Karpas-422 (cell line): ENCODE measurements around the gene HOMER2. TPM values are rescaled to one million over a fixed set of nuclear protein-coding genes. Genes with fewer than 3 reads are reported as not detected.

Source experiments
- DNase-seq: peaks from one replicate; pipeline ENCODE4 v3.0.0-alpha.2; 2015
- H2AFZ ChIP-seq: fragments of 200-600 bp; sonication (generic); 2 replicates; pipeline ENCODE4 v1.6.1; 2014; ENCODE audit warnings: antibody characterized with exemption, low read length, mixed read lengths
- H3K27ac ChIP-seq: fragments of 200-600 bp; sonication (generic); 2 replicates; pipeline ENCODE4 v1.5.1; 2014; ENCODE audit warnings: mild to moderate bottlenecking, low read length, moderate library complexity
- H3K27me3 ChIP-seq: fragments of 200-600 bp; sonication (generic); 2 replicates; pipeline ENCODE4 v1.6.1; 2014; ENCODE audit warnings: low read length, mixed read lengths
- H3K36me3 ChIP-seq: fragments of 200-600 bp; sonication (generic); 2 replicates; pipeline ENCODE4 v1.6.1; 2014; ENCODE audit warnings: low read length, mixed read lengths; ENCODE audit not compliant: insufficient read depth
- H3K4me1 ChIP-seq: fragments of 200-600 bp; sonication (generic); 2 replicates; pipeline ENCODE4 v1.6.1; 2014; ENCODE audit warnings: mild to moderate bottlenecking, low read length, mixed read lengths
- H3K4me2 ChIP-seq: fragments of 200-600 bp; sonication (generic); 2 replicates; pipeline ENCODE4 v1.6.1; 2014; ENCODE audit warnings: low read length, low read depth, mild to moderate bottlenecking; ENCODE audit not compliant: poor library complexity, severe bottlenecking
- H3K4me3 ChIP-seq: fragments of 200-600 bp; sonication (generic); 2 replicates; pipeline ENCODE4 v1.5.1; 2014; ENCODE audit warnings: mild to moderate bottlenecking, antibody characterized with exemption, low read length, mixed read lengths
- H3K79me2 ChIP-seq: fragments of 200-600 bp; sonication (generic); 2 replicates; pipeline ENCODE4 v1.6.1; 2014; ENCODE audit warnings: mild to moderate bottlenecking, low read length, mixed read lengths
- H3K9ac ChIP-seq: fragments of 200-600 bp; sonication (generic); 2 replicates; pipeline ENCODE4 v1.6.0; 2014; ENCODE audit warnings: low read length
- H3K9me2 ChIP-seq: fragments of 200-600 bp; sonication (generic), shearing (Covaris generic); replicated peaks from 2 replicates; pipeline ENCODE4 v1.6.0; 2014; ENCODE audit warnings: mild to moderate bottlenecking, low read length, moderate library complexity; ENCODE audit not compliant: insufficient read depth
- H3K9me3 ChIP-seq: fragments of 300-700, 200-600 bp; sonication (generic); 2 replicates; pipeline ENCODE4 v1.6.1; 2014; ENCODE audit warnings: low read length, mixed read lengths
- H4K20me1 ChIP-seq: fragments of 200-600 bp; sonication (generic); 2 replicates; pipeline ENCODE4 v1.6.1; 2014; ENCODE audit warnings: mild to moderate bottlenecking, antibody characterized with exemption, low read length, low read depth; ENCODE audit not compliant: insufficient read depth
- total RNA-seq: library from RNA; depleted of rRNA; stranded (reverse); fragments of >200 nt; shearing (Covaris generic); gene quantifications from 2 replicates; pipeline ENCODE4 v1.2.3, GENCODE V29; 2014; ENCODE audit warnings: low replicate concordance

The HOMER2 gene
- total RNA-seq, 1 experiment from 2014 or later: 30.4 TPM

- H4K20me1 ChIP-seq: no peaks in the 10 kb centered on the region
- H3K4me2 ChIP-seq: no peak overlapping the region
- H3K9me2 ChIP-seq: no peaks in the 10 kb centered on the region
- H3K4me1 ChIP-seq: no peaks in the 10 kb centered on the region
- H3K27me3 ChIP-seq: no peaks in the 10 kb centered on the region
- H3K9ac ChIP-seq: no peak overlapping the region
- H3K79me2 ChIP-seq: no peaks in the 10 kb centered on the region
- no peak for DNase-seq
- no peaks in the 10 kb centered on the region for H3K9me3 ChIP-seq
- H3K36me3 ChIP-seq: no peaks in the 10 kb centered on the region
- H3K27ac ChIP-seq: no peak overlapping the region
- no peak overlapping the region for H3K4me3 ChIP-seq
- no peak overlapping the region for H2AFZ ChIP-seq
Observed at GRCh38 chr15:82921242-82921641, 31.3 kb downstream of the HOMER2 start.

DNA sequence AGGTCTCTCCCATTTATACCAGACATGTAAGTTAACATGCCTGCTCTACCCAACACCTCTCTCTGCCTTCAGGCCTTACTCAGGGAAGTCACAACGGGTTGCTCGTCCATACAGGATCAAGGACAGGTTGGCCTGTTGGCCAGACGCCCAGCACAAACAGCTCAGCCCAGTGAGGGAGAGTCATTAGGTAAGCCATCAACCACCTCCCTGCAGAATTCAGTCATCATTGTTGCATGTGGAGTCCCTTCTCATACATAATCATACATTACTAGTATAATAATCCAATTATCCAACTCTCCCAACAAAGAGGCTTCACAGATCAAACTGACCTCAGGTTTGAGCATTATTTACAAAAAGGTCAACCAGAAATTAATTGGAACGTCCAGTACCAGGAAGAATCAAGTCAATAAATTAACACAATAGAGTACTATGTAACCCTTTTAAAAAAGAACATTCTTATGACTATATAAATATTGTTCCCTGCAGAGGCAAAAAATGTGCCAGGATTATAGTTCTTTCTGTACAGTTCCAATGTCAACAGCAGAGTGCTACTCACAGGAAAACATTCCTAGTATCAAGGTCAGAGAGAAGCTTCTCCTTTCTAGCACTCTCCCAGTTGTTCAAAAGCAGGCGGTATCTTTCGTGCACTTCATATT lies 33.2 kb downstream of the HOMER2 start:
- H4K20me1 ChIP-seq: no peaks in the 10 kb centered on the region
- H3K79me2 ChIP-seq: no peaks in the 10 kb centered on the region
- H3K27ac ChIP-seq: no peak overlapping the region
- no peaks in the 10 kb centered on the region for H3K4me1 ChIP-seq
- no peaks in the 10 kb centered on the region for H3K9me3 ChIP-seq
- no peaks in the 10 kb centered on the region for H3K36me3 ChIP-seq
- no peak overlapping the region for H3K4me3 ChIP-seq
- no peak overlapping the region for H3K9ac ChIP-seq
- DNase-seq: no peak
- no peaks in the 10 kb centered on the region for H3K27me3 ChIP-seq
- no peak overlapping the region for H2AFZ ChIP-seq
- no peak overlapping the region for H3K4me2 ChIP-seq
- no peaks in the 10 kb centered on the region for H3K9me2 ChIP-seq

DNA sequence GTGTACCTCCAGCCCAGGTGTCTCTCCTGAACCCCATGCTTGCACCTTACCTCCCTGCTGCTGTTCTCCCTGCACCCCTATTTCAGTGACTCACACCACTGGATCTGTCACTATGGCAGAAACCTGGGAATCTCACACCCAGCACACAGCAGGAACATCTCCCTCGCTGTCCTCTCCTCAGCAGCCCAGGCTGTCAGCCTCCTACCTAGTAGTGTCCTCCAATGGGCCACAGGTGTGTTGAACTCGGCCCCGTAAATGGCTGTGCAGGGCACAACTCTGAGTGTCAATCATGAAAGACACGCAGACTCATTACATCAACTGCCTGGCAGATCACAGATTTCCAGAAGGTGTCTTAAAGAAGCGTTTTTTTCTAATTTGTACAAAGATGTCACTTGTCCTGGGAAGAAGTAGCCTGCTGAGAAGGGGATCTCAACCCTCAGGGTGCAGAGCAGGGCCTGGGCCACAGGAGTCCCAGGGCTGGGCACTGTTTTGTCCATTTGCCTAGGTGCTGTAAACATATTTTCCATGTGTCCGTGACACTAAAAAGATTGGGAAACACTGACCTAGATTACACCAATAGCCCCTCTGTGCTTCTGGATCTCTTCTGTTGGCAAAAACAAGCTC lies 33.8 kb downstream of the HOMER2 start:
- no peaks in the 10 kb centered on the region for H3K4me1 ChIP-seq
- H3K9me3 ChIP-seq: no peaks in the 10 kb centered on the region
- no peak overlapping the region for H3K9ac ChIP-seq
- no peak overlapping the region for H3K27ac ChIP-seq
- H3K27me3 ChIP-seq: no peaks in the 10 kb centered on the region
- H3K79me2 ChIP-seq: no peaks in the 10 kb centered on the region
- H3K9me2 ChIP-seq: no peaks in the 10 kb centered on the region
- H4K20me1 ChIP-seq: no peaks in the 10 kb centered on the region
- H3K4me2 ChIP-seq: no peak overlapping the region
- DNase-seq: no peak
- no peaks in the 10 kb centered on the region for H3K36me3 ChIP-seq
- no peak overlapping the region for H2AFZ ChIP-seq
- H3K4me3 ChIP-seq: no peak overlapping the region

GRCh38 chr15:82918162-82918561 lies 34.4 kb downstream of the HOMER2 start:
- H3K27ac ChIP-seq: no peak overlapping the region
- no peaks in the 10 kb centered on the region for H3K27me3 ChIP-seq
- no peaks in the 10 kb centered on the region for H3K79me2 ChIP-seq
- H3K9me2 ChIP-seq: no peaks in the 10 kb centered on the region
- H3K9ac ChIP-seq: no peak overlapping the region
- DNase-seq: no peak
- no peaks in the 10 kb centered on the region for H3K4me1 ChIP-seq
- no peaks in the 10 kb centered on the region for H3K9me3 ChIP-seq
- no peak overlapping the region for H3K4me2 ChIP-seq
- no peaks in the 10 kb centered on the region for H3K36me3 ChIP-seq
- no peak overlapping the region for H3K4me3 ChIP-seq
- no peaks in the 10 kb centered on the region for H4K20me1 ChIP-seq
- no peak overlapping the region for H2AFZ ChIP-seq

DNA sequence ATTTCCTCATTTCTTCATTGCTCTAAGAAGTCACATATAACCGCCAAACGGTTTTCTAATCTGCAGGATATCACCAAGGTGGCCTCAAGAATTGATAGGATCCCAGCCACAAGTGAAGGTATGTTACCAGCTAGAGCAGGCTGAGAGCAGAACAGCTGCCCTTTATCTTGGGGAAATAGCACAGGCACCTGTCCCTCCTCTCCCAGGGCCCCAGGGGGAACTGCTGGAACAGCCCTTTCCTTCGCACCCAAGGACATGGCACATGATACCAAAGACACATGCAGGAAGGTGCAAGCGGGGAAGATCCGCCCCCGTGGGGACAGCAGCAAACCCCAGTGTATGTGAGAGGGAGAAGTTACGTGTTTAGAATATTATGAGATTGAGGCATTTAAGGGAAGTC lies 35.3 kb downstream of the HOMER2 start:
- no peaks in the 10 kb centered on the region for H3K4me1 ChIP-seq
- H3K9ac ChIP-seq: no peak overlapping the region
- no peaks in the 10 kb centered on the region for H4K20me1 ChIP-seq
- no peak overlapping the region for H3K4me2 ChIP-seq
- no peak for DNase-seq
- H3K9me2 ChIP-seq: no peaks in the 10 kb centered on the region
- H3K27me3 ChIP-seq: no peaks in the 10 kb centered on the region
- H2AFZ ChIP-seq: no peak overlapping the region
- no peaks in the 10 kb centered on the region for H3K79me2 ChIP-seq
- H3K36me3 ChIP-seq: no peaks in the 10 kb centered on the region
- no peak overlapping the region for H3K27ac ChIP-seq
- no peaks in the 10 kb centered on the region for H3K9me3 ChIP-seq
- H3K4me3 ChIP-seq: no peak overlapping the region

GRCh38 chr15:82916161-82916952 lies 36.2 kb downstream of the HOMER2 start:
- H3K36me3 ChIP-seq: no peaks in the 10 kb centered on the region
- H3K9me3 ChIP-seq: no peaks in the 10 kb centered on the region
- no peaks in the 10 kb centered on the region for H3K79me2 ChIP-seq
- no peak overlapping the region for H3K4me2 ChIP-seq
- no peak overlapping the region for H3K27ac ChIP-seq
- no peaks in the 10 kb centered on the region for H4K20me1 ChIP-seq
- H3K9me2 ChIP-seq: no peaks in the 10 kb centered on the region
- no peak overlapping the region for H3K9ac ChIP-seq
- DNase-seq: no peak
- H2AFZ ChIP-seq: no peak overlapping the region
- H3K27me3 ChIP-seq: no peaks in the 10 kb centered on the region
- no peaks in the 10 kb centered on the region for H3K4me1 ChIP-seq
- H3K4me3 ChIP-seq: no peak overlapping the region

DNA sequence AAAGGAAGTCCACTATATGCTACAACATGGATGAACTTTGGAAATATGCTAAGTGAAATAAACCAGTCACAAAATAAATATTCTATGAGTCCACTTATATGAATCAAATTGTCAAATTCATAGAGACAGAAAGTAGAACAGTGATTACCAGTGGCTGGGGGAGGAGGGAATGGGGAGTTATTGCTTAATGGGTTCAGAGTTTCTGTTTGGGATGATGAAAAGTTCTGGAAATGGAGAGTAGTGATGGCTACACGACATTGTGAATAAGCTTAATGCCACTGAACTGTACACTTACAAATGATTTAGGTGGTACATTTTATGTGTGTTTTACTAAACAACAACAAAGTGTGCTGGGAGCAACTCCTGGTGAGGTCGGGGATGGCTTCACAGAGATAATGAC lies 38.1 kb downstream of the HOMER2 start:
- no peak overlapping the region for H3K9ac ChIP-seq

GRCh38 chr15:82911458-82911857 lies 41.1 kb downstream of the HOMER2 start:
- H3K9me3 ChIP-seq: peaks cover 8% of the 10 kb centered on the region
- no peak overlapping the region for H3K27ac ChIP-seq
- H3K9me2 ChIP-seq: no peaks in the 10 kb centered on the region
- H3K4me3 ChIP-seq: no peak overlapping the region
- no peak overlapping the region for H3K4me2 ChIP-seq
- H4K20me1 ChIP-seq: no peaks in the 10 kb centered on the region
- no peaks in the 10 kb centered on the region for H3K36me3 ChIP-seq
- H3K27me3 ChIP-seq: no peaks in the 10 kb centered on the region
- H3K79me2 ChIP-seq: no peaks in the 10 kb centered on the region
- no peaks in the 10 kb centered on the region for H3K4me1 ChIP-seq
- H2AFZ ChIP-seq: no peak overlapping the region
- no peak overlapping the region for H3K9ac ChIP-seq
- DNase-seq: no peak

More for the DNA sequence above, 38.1 kb downstream of the HOMER2 start:
- Histone ChIP-seq H2AFZ (no peak overlapping the region), H3K36me3 (no peaks in the 10 kb centered on the region), H3K9me2 (no peaks in the 10 kb centered on the region), H3K27ac (no peak overlapping the region), H3K4me2 (no peak overlapping the region), H4K20me1 (no peaks in the 10 kb centered on the region), H3K4me1 (no peaks in the 10 kb centered on the region), H3K27me3 (no peaks in the 10 kb centered on the region), H3K4me3 (no peak overlapping the region), H3K79me2 (no peaks in the 10 kb centered on the region), H3K9me3 (peaks cover under 1% of the 10 kb centered on the region; the same call in 1 of the 2 replicates)
- DNase-seq: no peak
